ENCODE data around the gene IKZF2. TPM values are rescaled to one million over a fixed set of nuclear protein-coding genes. Genes with fewer than 3 reads are reported as not detected.
"Not testable (repeated sequence)": the region's sequence is repeated elsewhere in the genome, so short reads cannot be mapped to it uniquely, and the experiment has no call there.

The IKZF2 gene
- total and polyA plus RNA-seq, 3 donors from 2014 or later: 3.0 to 11.4 (median 9.1) TPM

DNA sequence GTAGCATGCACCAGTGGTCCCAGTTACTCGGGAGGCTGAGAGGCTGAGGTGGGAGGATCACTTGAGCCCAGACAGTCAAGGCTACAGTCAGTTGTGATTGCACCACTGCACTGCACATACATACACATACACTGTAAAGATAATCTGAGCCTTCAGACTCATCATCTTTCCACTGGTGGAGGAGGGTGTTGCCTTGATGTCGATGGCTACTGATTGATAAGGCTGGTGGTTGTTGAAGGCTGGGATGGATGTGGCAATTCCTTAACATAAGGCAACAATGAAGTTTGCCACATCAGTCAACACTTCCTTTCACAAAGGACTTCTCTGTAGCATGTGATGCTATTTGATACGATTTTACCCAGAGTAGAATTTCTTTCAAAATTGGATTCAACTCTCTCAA lies 118.8 kb downstream of the IKZF2 start:
- no peak for DNase-seq
- Histone ChIP-seq H3K4me3 (no peak overlapping the region), H3K4me1 (no peaks in the 10 kb centered on the region), H3K9me3 (no peaks in the 10 kb centered on the region), H3K27ac (no peak overlapping the region), H3K36me3 (ENCODE audit: low read depth, missing control alignments) (no peaks in the 10 kb centered on the region), H3K27me3 (no peaks in the 10 kb centered on the region)
- intact Hi-C loops (cut with DNase I; ENCODE audit: low total_unique reads): no loop called here
- TF ChIP-seq, protein P1, sequence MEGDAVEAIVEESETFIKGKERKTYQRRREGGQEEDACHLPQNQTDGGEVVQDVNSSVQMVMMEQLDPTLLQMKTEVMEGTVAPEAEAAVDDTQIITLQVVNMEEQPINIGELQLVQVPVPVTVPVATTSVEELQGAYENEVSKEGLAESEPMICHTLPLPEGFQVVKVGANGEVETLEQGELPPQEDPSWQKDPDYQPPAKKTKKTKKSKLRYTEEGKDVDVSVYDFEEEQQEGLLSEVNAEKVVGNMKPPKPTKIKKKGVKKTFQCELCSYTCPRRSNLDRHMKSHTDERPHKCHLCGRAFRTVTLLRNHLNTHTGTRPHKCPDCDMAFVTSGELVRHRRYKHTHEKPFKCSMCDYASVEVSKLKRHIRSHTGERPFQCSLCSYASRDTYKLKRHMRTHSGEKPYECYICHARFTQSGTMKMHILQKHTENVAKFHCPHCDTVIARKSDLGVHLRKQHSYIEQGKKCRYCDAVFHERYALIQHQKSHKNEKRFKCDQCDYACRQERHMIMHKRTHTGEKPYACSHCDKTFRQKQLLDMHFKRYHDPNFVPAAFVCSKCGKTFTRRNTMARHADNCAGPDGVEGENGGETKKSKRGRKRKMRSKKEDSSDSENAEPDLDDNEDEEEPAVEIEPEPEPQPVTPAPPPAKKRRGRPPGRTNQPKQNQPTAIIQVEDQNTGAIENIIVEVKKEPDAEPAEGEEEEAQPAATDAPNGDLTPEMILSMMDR (IDR thresholded peaks at IDR 0.05): no peak
- no peak for TF ChIP-seq POLR2A (IDR thresholded peaks at IDR 0.05)
- 85 to 90% methylated on average over 3 of the region's 3 CpGs for WGBS, 2 donors

- WGBS, 2 donors: 56 to 58% methylated on average over 2 of the region's 2 CpGs
- no peak for DNase-seq
- Histone ChIP-seq H3K27me3 (no peaks in the 10 kb centered on the region), H3K4me1 (no peaks in the 10 kb centered on the region), H3K9me3 (no peaks in the 10 kb centered on the region), H3K36me3 (ENCODE audit: low read depth, missing control alignments) (no peaks in the 10 kb centered on the region), H3K4me3 (no peak overlapping the region), H3K27ac (no peak overlapping the region)
- intact Hi-C loops (cut with DNase I; ENCODE audit: low total_unique reads): no loop called here
- TF ChIP-seq, protein P1 (IDR thresholded peaks at IDR 0.05): no peak
- no peak for TF ChIP-seq POLR2A (IDR thresholded peaks at IDR 0.05)
Observed at GRCh38 chr2:213022987-213023386, 128.4 kb downstream of the IKZF2 start.

DNA sequence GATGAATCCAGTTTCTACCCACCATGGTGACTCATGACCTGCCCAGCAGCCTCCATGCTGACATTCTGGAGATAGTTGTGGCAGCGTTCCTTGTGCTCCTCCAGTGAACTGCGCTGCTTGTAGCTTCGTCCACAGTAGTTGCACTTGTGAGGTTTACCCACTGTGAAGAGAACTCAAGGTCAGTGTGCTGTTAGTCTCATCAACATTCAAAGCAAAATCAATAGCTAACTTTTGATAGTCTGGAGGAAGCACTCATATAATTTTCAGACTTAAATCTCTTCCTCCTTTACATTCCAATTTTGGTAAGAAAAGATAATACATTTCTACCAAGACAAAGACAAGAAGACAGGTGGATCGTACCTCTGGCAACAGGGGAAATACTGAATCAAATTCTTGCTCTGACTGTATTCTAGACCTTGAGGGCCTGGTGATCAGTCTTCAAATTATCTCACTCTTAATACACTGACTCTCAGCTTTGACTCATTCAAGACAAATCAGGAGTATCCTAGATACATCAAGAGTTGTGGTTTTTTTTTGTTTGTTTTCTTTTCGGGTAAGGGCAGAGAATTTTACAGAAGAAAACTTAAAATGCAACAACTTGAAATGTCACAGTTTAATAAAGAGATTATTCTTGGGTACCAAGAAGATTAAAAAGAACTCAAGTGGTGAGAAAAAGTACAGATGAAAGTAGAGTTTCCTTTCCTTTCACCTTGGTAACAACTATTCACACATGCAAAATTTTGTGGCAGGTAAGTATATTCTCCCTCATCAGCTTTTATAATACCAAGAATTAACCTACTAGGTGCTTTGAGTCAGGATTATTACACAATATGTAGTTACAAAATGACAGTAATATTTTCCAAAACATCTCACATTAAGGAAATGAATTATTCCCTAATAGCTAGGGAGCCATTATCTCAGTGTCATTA lies 129.2 kb downstream of the IKZF2 start:
- no peak for TF ChIP-seq POLR2A (IDR thresholded peaks at IDR 0.05)
- TF ChIP-seq, protein P1 (IDR thresholded peaks at IDR 0.05): no peak
- no peaks in the 10 kb centered on the region for H3K36me3 ChIP-seq (ENCODE audit: low read depth, missing control alignments)
- WGBS, 2 donors: 91 to 94% methylated on average over 5 of the region's 5 CpGs
- H3K9me3 ChIP-seq: no peaks in the 10 kb centered on the region
- intact Hi-C loops (cut with DNase I; ENCODE audit: low total_unique reads): no loop called here
- no peaks in the 10 kb centered on the region for H3K27me3 ChIP-seq
- no peaks in the 10 kb centered on the region for H3K4me1 ChIP-seq
- H3K4me3 ChIP-seq: no peak overlapping the region
- DNase-seq: no peak
- H3K27ac ChIP-seq: no peak overlapping the region

DNA sequence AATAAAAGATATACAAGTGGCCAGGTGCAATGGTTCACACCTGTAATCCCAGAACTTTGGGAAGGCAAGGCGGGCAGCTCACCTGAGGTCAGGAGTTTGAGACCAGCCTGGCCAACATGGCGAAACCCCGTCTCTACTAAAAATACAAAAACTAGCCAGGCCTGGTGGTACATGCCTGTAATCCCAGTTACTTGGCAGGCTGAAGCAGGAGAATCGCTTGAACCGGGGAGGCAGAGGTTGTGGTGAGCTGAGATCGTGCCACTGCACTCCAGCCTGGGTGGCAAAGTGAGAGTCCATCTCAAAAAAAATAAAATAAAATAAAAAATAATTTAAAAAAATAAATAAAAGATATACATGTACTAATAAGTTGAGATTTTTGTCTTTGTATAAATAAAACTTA lies 130.5 kb downstream of the IKZF2 start:
- DNase-seq; H3K4me1 ChIP-seq; H3K36me3 ChIP-seq (ENCODE audit: low read depth, missing control alignments); H3K9me3 ChIP-seq; H3K27me3 ChIP-seq; intact Hi-C loops (cut with DNase I; ENCODE audit: low total_unique reads); H3K4me3 ChIP-seq; H3K27ac ChIP-seq: not testable (repeated sequence)
- 94 to 100% methylated on average over 6 of the region's 6 CpGs for WGBS, 2 donors

- WGBS, 2 donors: 92 to 96% methylated on average over 3 of the region's 3 CpGs
- no peak for DNase-seq
- intact Hi-C loops (cut with DNase I; ENCODE audit: low total_unique reads): no loop called here
- Histone ChIP-seq H3K9me3 (no peaks in the 10 kb centered on the region), H3K27me3 (no peaks in the 10 kb centered on the region), H3K36me3 (ENCODE audit: low read depth, missing control alignments) (no peaks in the 10 kb centered on the region), H3K4me3 (no peak overlapping the region), H3K27ac (no peak overlapping the region), H3K4me1 (no peaks in the 10 kb centered on the region)
- TF ChIP-seq POLR2A (IDR thresholded peaks at IDR 0.05): no peak
- TF ChIP-seq, protein P1 (IDR thresholded peaks at IDR 0.05): no peak
Observed at GRCh38 chr2:213020268-213020667, 131.1 kb downstream of the IKZF2 start.
